Endothelial cell of umbilical vein (primary cell): ENCODE data around the gene TBX2. TPM values are rescaled to one million over a fixed set of nuclear protein-coding genes. Genes with fewer than 3 reads are reported as not detected.

ENCODE experiments used
- BruUV-seq: library from RNA; stranded (reverse); fragments of 400-500 nt; replicated peaks from 2 replicates; lab custom pipeline; 2021; lab: Mats Ljungman, UMichigan
- CTCF ChIA-PET: fragments of 300-600, 350-600 bp; sonication (Branson Sonifier 250); formaldehyde crosslinking; loops from one replicate; lab custom pipeline; 2021; ENCODE audit warnings: antibody characterized with exemption, inconsistent platforms; lab: Charles Lee
- POLR2A ChIA-PET: fragments of 300-600, 350-600 bp; sonication (Branson Sonifier 250); formaldehyde crosslinking; loops from one replicate; lab custom pipeline; 2021; ENCODE audit warnings: antibody characterized with exemption, inconsistent platforms; lab: Charles Lee
- DNase-seq: peaks from one replicate; pipeline ENCODE4 v3.0.0-alpha.2; 2011; ENCODE audit warnings: low read depth, low spot score
- FAIRE-seq: peaks from 2 replicates; lab custom pipeline; 2011; peaks lifted over from hg19 to GRCh38; lab: Jason Lieb, UNC
- H2AFZ ChIP-seq: 2 replicates; pipeline ENCODE4 v1.6.0; 2012; ENCODE audit warnings: low read depth, low read length, control low read depth, inconsistent platforms
- H3K27ac ChIP-seq: 2 replicates; pipeline ENCODE4 v1.5.1; 2011; ENCODE audit warnings: low read depth, mild to moderate bottlenecking, control low read depth, low read length, moderate library complexity; ENCODE audit not compliant: insufficient read depth
- H3K27me3 ChIP-seq, 2 experiments: 2 replicates each; pipeline versions ENCODE4 v1.6.0 to v1.6.1; 2011; ENCODE audit warnings: low read length in 2 of 2, mixed read lengths in 1 of 2; ENCODE audit not compliant: control insufficient read depth in 2 of 2, insufficient read depth in 2 of 2
- H3K36me3 ChIP-seq, 2 experiments: 2 replicates in 1 of 2; 3 replicates in 1 of 2; pipeline ENCODE4 v1.5.1; 2011; ENCODE audit warnings: low read length in 2 of 2, mild to moderate bottlenecking in 1 of 2, moderate library complexity in 1 of 2; ENCODE audit not compliant: control insufficient read depth in 2 of 2, insufficient read depth in 2 of 2; ENCODE audit errors: extremely low read depth in 1 of 2
- H3K4me1 ChIP-seq: 3 replicates; pipeline ENCODE4 v1.5.1; 2011; ENCODE audit warnings: mild to moderate bottlenecking, low read length; ENCODE audit not compliant: control insufficient read depth, insufficient read depth; ENCODE audit errors: extremely low read depth
- H3K4me2 ChIP-seq: 2 replicates; pipeline ENCODE4 v1.6.1; 2011; ENCODE audit warnings: low read length, control low read depth, mixed read lengths; ENCODE audit not compliant: insufficient read depth
- H3K4me3 ChIP-seq, 3 experiments: fragments of 200-600 bp in 1 of 3; sonication (generic), shearing (Covaris generic) in 1 of 3; replicated peaks in 1 of 3; 2 replicates each; pipeline ENCODE4 v1.5.1; 2011 to 2016; ENCODE audit warnings: control low read depth in 3 of 3, low read length in 3 of 3, mild to moderate bottlenecking in 2 of 3, inconsistent platforms in 1 of 3, low read depth in 1 of 3, moderate library complexity in 1 of 3; ENCODE audit not compliant: insufficient read depth in 1 of 3
- H3K79me2 ChIP-seq: 2 replicates; pipeline ENCODE4 v1.6.0; 2012; ENCODE audit warnings: low read length, inconsistent platforms; ENCODE audit not compliant: control insufficient read depth, insufficient read depth
- H3K9ac ChIP-seq: replicated peaks from 2 replicates; pipeline ENCODE3; 2011; ENCODE audit warnings: low read length, control low read depth; ENCODE audit not compliant: insufficient read depth; ENCODE audit errors: extremely low read depth
- H3K9me1 ChIP-seq: replicated peaks from 3 replicates; pipeline ENCODE4 v1.6.0; 2011; ENCODE audit warnings: mild to moderate bottlenecking, low read length; ENCODE audit not compliant: control insufficient read depth, insufficient read depth; ENCODE audit errors: extremely low read depth
- H3K9me3 ChIP-seq: replicated peaks from 2 replicates; pipeline ENCODE4 v1.5.1; 2012; ENCODE audit warnings: low read length, inconsistent platforms; ENCODE audit not compliant: control insufficient read depth, insufficient read depth
- H4K20me1 ChIP-seq: replicated peaks from 2 replicates; pipeline ENCODE3; 2011; ENCODE audit warnings: mild to moderate bottlenecking, low read length; ENCODE audit not compliant: control insufficient read depth, insufficient read depth; ENCODE audit errors: extremely low read depth
- CTCF ChIP-seq, 2 donors: IDR thresholded peaks; 1 replicate in 1 of 2; 2 replicates in 1 of 2; pipeline ENCODE4 v1.5.1; 2011; ENCODE audit warnings: low read length in 2 of 2, mild to moderate bottlenecking in 2 of 2, moderate library complexity in 2 of 2, control low read depth in 1 of 2, inconsistent platforms in 1 of 2, low read depth in 1 of 2; ENCODE audit not compliant: insufficient read depth in 1 of 2; ENCODE audit errors: extremely low read depth in 1 of 2
- EZH2 ChIP-seq: IDR thresholded peaks from 2 replicates; pipeline ENCODE4 v1.6.1; 2012; ENCODE audit warnings: borderline replicate concordance, low read depth, mild to moderate bottlenecking, moderate library complexity, low read length, inconsistent platforms; ENCODE audit not compliant: severe bottlenecking
- FOS ChIP-seq: IDR thresholded peaks from 2 replicates; pipeline ENCODE4 v1.6.1; 2011; ENCODE audit warnings: mild to moderate bottlenecking, low read length, moderate library complexity, borderline replicate concordance; ENCODE audit not compliant: insufficient read depth
- GATA2 ChIP-seq: IDR thresholded peaks from 2 replicates; pipeline ENCODE4 v1.7.0; 2011; ENCODE audit warnings: low read depth, mild to moderate bottlenecking, moderate library complexity, mixed read lengths, low read length; ENCODE audit not compliant: insufficient read length, insufficient read depth
- JUN ChIP-seq: IDR thresholded peaks from 2 replicates; pipeline ENCODE4 v1.6.1; 2011; ENCODE audit warnings: borderline replicate concordance, low read depth; ENCODE audit not compliant: insufficient read length, insufficient read depth
- MAX ChIP-seq: IDR thresholded peaks from 2 replicates; pipeline ENCODE4 v1.6.1; 2011; ENCODE audit not compliant: insufficient read depth, insufficient read length
- MYC ChIP-seq: IDR thresholded peaks from one replicate; pipeline ENCODE4 v1.6.1; 2011; ENCODE audit warnings: mild to moderate bottlenecking, low read depth, low read length
- POLR2A ChIP-seq: IDR thresholded peaks from 2 replicates; pipeline ENCODE4 v1.6.1; 2012; ENCODE audit warnings: low read depth, mild to moderate bottlenecking, control low read depth, low read length
- POLR2AphosphoS5 ChIP-seq: IDR thresholded peaks from 2 replicates; pipeline ENCODE4 v1.6.1; 2012; ENCODE audit warnings: low read depth, mild to moderate bottlenecking, control low read depth, low read length, moderate library complexity; ENCODE audit not compliant: insufficient read depth
- dilution Hi-C: fragments of 300-500 bp; cut with MboI; formaldehyde crosslinking; loops from one replicate; pipeline ENCODE4 v1.15.0; 2019; ENCODE audit warnings: low sequenced_read_pairs; ENCODE audit not compliant: extremely low pct_ligation_motif_present
- intact Hi-C: fragments of 100-400 bp; cut with micrococcal nuclease; formaldehyde crosslinking; loops from one replicate; pipeline ENCODE4 v1.10.0; 2022
- polyA plus RNA-seq, 4 experiments: library from polyadenylated mRNA; depleted of rRNA in 3 of 4; stranded (reverse) in 3 of 4; unstranded in 1 of 4; fragments of >200 nt; gene quantifications; 2 replicates each; pipeline versions ENCODE4 v1.2.1 to v1.2.3, GENCODE V29; 2011 to 2012; ENCODE audit warnings: missing spikeins in 1 of 4
- total RNA-seq: library from RNA; stranded (reverse); gene quantifications from 2 replicates; pipeline ENCODE4 v1.2.3, GENCODE V29; 2021

TBX2 gene
- total and polyA plus RNA-seq, 2 donors (not counting 3 experiments of a cell fraction or from before 2014, with no cell fraction given) = not detected

- no peaks in the 10 kb centered on the region for H3K79me2 ChIP-seq
- no peaks in the 10 kb centered on the region for H3K9me1 ChIP-seq
- POLR2A ChIA-PET = no interaction called here
- H3K9me3 ChIP-seq = no peaks in the 10 kb centered on the region
- H2AFZ ChIP-seq = no peak overlapping the region
- TF ChIP-seq EZH2 (no peak), POLR2A (no peak), GATA2 (no peak), CTCF (IDR thresholded peaks at IDR 0.05; ENCODE audit: extremely low read depth in 1 of 2, insufficient read depth in 1 of 2, low read depth in 1 of 2, low read length in 2 of 2) (no peak), FOS (no peak), MAX (no peak), MYC (no peak), JUN (no peak), POLR2AphosphoS5 (no peak)
- intact Hi-C loops = loop anchor here (1.0 kb wide), 2 partner anchors 388 to 419 kb away; no protein-coding TSS in a partner anchor
- dilution Hi-C loops = no loop called here
- H3K27ac ChIP-seq = no peak overlapping the region
- FAIRE-seq (no peak), DNase-seq (no peak)
- no peaks in the 10 kb centered on the region for H3K4me1 ChIP-seq
- H3K9ac ChIP-seq = no peak overlapping the region
- H3K4me3 ChIP-seq = no peak overlapping the region
- no peaks in the 10 kb centered on the region for H4K20me1 ChIP-seq
- H3K4me2 ChIP-seq = no peak overlapping the region
- CTCF ChIA-PET = interaction anchor here (0.6 to 1.8 kb wide), 5 partner anchors 387 to 670 kb away, joined by 3 to 7 read pairs (median 3); no protein-coding TSS in a partner anchor
- BruUV-seq = no TSS peak
- H3K36me3 ChIP-seq = no peaks in the 10 kb centered on the region
- H3K27me3 ChIP-seq = peaks cover 12 to 13% of the 10 kb centered on the region in 2 experiments
Measured at GRCh38 chr17:61390479-61390791, 9.2 kb upstream of the TBX2 start.
